ENCODE measurements around the gene LYPD6B. TPM values are rescaled to one million over a fixed set of nuclear protein-coding genes. Genes with fewer than 3 reads are reported as not detected.

Gene LYPD6B
- total and polyA plus RNA-seq, 10 of the 15 experiments (the other 5 are each of a cell fraction or from before 2014, with no cell fraction given): 1.0 to 6.6 (median 4.0) TPM

GRCh38 chr2:149075853-149076252 lies 37.4 kb downstream of the LYPD6B start:
- in situ Hi-C loops (cut with MboI) (no loop called here), intact Hi-C loops (cut with micrococcal nuclease; ENCODE audit: unreplicated experiment) (no loop called here)
- no peak overlapping the region for H3K9ac ChIP-seq (ENCODE audit: control insufficient read depth, insufficient read depth, low read length)
- ATAC-seq (no peak), FAIRE-seq (no peak), DNase-seq (ENCODE audit: low read depth, low spot score) (no peak)
- ChIA-PET CTCF (no interaction called here), SMC1A (ENCODE audit: uncharacterized antibody, unreplicated experiment) (no interaction called here), RAD21 (ENCODE audit: unreplicated experiment) (no interaction called here), POLR2A (no interaction called here)
- whole genome bisulfite sequencing (ENCODE audit: insufficient coverage, insufficient replicate concordance, low lambda C conversion rate, missing lambda C conversion rate): 76% methylated on average over 10 of the region's 10 CpGs
- H3K27me3 ChIP-seq (replicated peaks in 1 of 2; ENCODE audit: control insufficient read depth in 2 of 2, insufficient read depth in 2 of 2, low read length in 1 of 2): no peaks in the 10 kb centered on the region
- no peaks in the 10 kb centered on the region for H4K20me1 ChIP-seq (ENCODE audit: control insufficient read depth, insufficient read depth)
- BruUV-seq (replicated peaks): no TSS peak
- H3K4me3 ChIP-seq: no peak overlapping the region
- H2AFZ ChIP-seq (ENCODE audit: control insufficient read depth, low read depth, low read length): no peak overlapping the region
- no peaks in the 10 kb centered on the region for H3K36me3 ChIP-seq (ENCODE audit: control insufficient read depth in 2 of 2, insufficient read depth in 2 of 2, low read length in 1 of 2)
- H3K4me1 ChIP-seq (ENCODE audit: control insufficient read depth, insufficient read depth, low read length): no peaks in the 10 kb centered on the region
- no peak overlapping the region for H3K4me2 ChIP-seq (ENCODE audit: control insufficient read depth, insufficient read depth)
- H3K9me3 ChIP-seq (replicated peaks; ENCODE audit: control insufficient read depth, insufficient read depth, low read length): no peaks in the 10 kb centered on the region
- H3K79me2 ChIP-seq (ENCODE audit: control insufficient read depth, insufficient read depth, low read length): no peaks in the 10 kb centered on the region
- TF ChIP-seq NBN (IDR thresholded peaks at IDR 0.05): no peak
- TF ChIP-seq, protein P1, sequence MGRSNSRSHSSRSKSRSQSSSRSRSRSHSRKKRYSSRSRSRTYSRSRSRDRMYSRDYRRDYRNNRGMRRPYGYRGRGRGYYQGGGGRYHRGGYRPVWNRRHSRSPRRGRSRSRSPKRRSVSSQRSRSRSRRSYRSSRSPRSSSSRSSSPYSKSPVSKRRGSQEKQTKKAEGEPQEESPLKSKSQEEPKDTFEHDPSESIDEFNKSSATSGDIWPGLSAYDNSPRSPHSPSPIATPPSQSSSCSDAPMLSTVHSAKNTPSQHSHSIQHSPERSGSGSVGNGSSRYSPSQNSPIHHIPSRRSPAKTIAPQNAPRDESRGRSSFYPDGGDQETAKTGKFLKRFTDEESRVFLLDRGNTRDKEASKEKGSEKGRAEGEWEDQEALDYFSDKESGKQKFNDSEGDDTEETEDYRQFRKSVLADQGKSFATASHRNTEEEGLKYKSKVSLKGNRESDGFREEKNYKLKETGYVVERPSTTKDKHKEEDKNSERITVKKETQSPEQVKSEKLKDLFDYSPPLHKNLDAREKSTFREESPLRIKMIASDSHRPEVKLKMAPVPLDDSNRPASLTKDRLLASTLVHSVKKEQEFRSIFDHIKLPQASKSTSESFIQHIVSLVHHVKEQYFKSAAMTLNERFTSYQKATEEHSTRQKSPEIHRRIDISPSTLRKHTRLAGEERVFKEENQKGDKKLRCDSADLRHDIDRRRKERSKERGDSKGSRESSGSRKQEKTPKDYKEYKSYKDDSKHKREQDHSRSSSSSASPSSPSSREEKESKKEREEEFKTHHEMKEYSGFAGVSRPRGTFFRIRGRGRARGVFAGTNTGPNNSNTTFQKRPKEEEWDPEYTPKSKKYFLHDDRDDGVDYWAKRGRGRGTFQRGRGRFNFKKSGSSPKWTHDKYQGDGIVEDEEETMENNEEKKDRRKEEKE (IDR thresholded peaks at IDR 0.05): no peak
- TF ChIP-seq, protein P2, sequence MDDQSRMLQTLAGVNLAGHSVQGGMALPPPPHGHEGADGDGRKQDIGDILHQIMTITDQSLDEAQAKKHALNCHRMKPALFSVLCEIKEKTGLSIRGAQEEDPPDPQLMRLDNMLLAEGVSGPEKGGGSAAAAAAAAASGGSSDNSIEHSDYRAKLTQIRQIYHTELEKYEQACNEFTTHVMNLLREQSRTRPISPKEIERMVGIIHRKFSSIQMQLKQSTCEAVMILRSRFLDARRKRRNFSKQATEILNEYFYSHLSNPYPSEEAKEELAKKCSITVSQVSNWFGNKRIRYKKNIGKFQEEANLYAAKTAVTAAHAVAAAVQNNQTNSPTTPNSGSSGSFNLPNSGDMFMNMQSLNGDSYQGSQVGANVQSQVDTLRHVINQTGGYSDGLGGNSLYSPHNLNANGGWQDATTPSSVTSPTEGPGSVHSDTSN (IDR thresholded peaks at IDR 0.05; ENCODE audit: insufficient replicate concordance, low read depth, low read length): no peak
- no peak for TF ChIP-seq CREM (IDR thresholded peaks at IDR 0.05; ENCODE audit: low read depth)
- no peak for TF ChIP-seq FOXM1 (IDR thresholded peaks at IDR 0.05; ENCODE audit: low read depth, low read length)
- TF ChIP-seq NR2F1 (conservative IDR thresholded peaks at IDR 0.05): no peak
- no peak for TF ChIP-seq IKZF2 (IDR thresholded peaks at IDR 0.05)
- TF ChIP-seq POLR2A (IDR thresholded peaks at IDR 0.05; ENCODE audit: low read depth, low read length): no peak
- no peak for TF ChIP-seq RAD51 (IDR thresholded peaks at IDR 0.05)
- TF ChIP-seq HDGF (IDR thresholded peaks at IDR 0.05): no peak
- TF ChIP-seq, protein P3, sequence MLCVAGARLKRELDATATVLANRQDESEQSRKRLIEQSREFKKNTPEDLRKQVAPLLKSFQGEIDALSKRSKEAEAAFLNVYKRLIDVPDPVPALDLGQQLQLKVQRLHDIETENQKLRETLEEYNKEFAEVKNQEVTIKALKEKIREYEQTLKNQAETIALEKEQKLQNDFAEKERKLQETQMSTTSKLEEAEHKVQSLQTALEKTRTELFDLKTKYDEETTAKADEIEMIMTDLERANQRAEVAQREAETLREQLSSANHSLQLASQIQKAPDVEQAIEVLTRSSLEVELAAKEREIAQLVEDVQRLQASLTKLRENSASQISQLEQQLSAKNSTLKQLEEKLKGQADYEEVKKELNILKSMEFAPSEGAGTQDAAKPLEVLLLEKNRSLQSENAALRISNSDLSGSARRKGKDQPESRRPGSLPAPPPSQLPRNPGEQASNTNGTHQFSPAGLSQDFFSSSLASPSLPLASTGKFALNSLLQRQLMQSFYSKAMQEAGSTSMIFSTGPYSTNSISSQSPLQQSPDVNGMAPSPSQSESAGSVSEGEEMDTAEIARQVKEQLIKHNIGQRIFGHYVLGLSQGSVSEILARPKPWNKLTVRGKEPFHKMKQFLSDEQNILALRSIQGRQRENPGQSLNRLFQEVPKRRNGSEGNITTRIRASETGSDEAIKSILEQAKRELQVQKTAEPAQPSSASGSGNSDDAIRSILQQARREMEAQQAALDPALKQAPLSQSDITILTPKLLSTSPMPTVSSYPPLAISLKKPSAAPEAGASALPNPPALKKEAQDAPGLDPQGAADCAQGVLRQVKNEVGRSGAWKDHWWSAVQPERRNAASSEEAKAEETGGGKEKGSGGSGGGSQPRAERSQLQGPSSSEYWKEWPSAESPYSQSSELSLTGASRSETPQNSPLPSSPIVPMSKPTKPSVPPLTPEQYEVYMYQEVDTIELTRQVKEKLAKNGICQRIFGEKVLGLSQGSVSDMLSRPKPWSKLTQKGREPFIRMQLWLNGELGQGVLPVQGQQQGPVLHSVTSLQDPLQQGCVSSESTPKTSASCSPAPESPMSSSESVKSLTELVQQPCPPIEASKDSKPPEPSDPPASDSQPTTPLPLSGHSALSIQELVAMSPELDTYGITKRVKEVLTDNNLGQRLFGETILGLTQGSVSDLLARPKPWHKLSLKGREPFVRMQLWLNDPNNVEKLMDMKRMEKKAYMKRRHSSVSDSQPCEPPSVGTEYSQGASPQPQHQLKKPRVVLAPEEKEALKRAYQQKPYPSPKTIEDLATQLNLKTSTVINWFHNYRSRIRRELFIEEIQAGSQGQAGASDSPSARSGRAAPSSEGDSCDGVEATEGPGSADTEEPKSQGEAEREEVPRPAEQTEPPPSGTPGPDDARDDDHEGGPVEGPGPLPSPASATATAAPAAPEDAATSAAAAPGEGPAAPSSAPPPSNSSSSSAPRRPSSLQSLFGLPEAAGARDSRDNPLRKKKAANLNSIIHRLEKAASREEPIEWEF (IDR thresholded peaks at IDR 0.05; ENCODE audit: insufficient replicate concordance, low read depth, low read length): no peak
- TF ChIP-seq FOS (IDR thresholded peaks at IDR 0.05; ENCODE audit: borderline replicate concordance, extremely low read depth, insufficient read length): no peak
- no peak for TF ChIP-seq NRF1 (conservative IDR thresholded peaks at IDR 0.05; ENCODE audit: low read depth, low read length)
- no peak for TF ChIP-seq BHLHE40 (IDR thresholded peaks at IDR 0.05; ENCODE audit: borderline replicate concordance in 1 of 2, low read depth in 2 of 2, low read length in 1 of 2)
- no peak for TF ChIP-seq KDM1A (IDR thresholded peaks at IDR 0.05; ENCODE audit: borderline replicate concordance)
- no peak for TF ChIP-seq POLR2AphosphoS5 (IDR thresholded peaks at IDR 0.05; ENCODE audit: low read length)
- no peak for TF ChIP-seq TCF7 (IDR thresholded peaks at IDR 0.05; ENCODE audit: borderline replicate concordance)
- no peak for TF ChIP-seq ZNF24 (IDR thresholded peaks at IDR 0.05)
- no peak for TF ChIP-seq HCFC1 (IDR thresholded peaks at IDR 0.05; ENCODE audit: low read length)
- TF ChIP-seq SMAD5 (IDR thresholded peaks at IDR 0.05; ENCODE audit: low read depth): no peak
- no peak overlapping the region for H3K27ac ChIP-seq (ENCODE audit: control insufficient read depth, insufficient read depth)
